ENCODE data around the gene ECPAS.
A peak's percentile ranks its signal among the peaks of the same experiment; 100 is the strongest.
"Not testable (repeated sequence)": the region's sequence is repeated elsewhere in the genome, so short reads cannot be mapped to it uniquely, and the experiment has no call there.

The ECPAS gene

DNA sequence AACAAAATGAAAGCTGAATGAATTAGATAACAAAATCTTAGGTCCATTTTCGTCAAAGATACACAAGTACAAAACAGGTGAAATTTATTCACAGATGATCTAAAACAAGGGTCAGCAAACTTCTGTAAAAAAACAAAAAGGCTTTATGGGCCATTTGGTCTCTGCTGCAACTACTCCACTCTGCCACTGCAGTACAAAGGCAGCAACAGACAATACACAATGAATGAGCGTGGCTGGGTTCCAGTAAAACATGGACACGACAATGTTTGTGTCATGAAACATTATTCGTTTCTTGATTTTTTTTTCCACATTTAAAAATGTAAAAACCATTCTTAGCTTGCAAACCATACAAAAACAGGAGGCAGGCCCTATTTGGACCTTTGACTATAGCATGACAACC, 71.9 kb downstream of the ECPAS start:
- no peak for DNase-seq

- DNase-seq: no peak
These were observed 72.9 kb downstream of the ECPAS start for GRCh38 chr9:111411266-111411665.

GRCh38 chr9:111407813-111408212, 76.4 kb downstream of the ECPAS start:
- DNase-seq: no peak

- DNase-seq: no peak
These were observed 78.5 kb downstream of the ECPAS start for GRCh38 chr9:111405701-111406100.

- DNase-seq: not testable (repeated sequence)
These were observed 82.7 kb downstream of the ECPAS start for GRCh38 chr9:111401486-111401885.

GRCh38 chr9:111400564-111400898, 83.7 kb downstream of the ECPAS start:
- no peak for DNase-seq

- no peak for DNase-seq
These were observed 84.2 kb downstream of the ECPAS start for GRCh38 chr9:111399772-111400563.

DNA sequence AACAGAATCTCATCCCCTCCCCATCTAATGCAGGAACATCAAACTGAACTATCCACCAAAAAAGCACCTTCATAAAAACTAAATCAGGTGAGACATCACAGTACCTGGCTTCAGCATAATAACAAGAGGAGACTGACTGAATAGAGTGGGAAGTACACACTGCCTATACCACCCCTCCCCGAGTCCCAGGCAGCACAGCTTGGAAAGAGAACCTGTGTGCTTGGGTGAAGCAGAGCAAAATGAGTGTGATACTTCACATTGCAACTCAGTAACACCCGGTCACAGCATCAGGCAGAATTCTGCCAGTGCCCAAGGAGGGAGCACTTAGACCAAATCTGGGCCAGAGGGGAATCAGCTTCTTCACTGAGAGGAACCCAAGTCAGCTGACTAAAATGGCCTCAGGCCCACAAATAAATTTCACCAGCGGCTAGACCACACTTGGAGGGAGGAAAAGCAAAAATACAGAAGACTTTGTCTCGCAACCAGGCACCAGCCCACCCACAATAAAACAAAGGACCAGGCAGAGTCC, 84.9 kb downstream of the ECPAS start:
- DNase-seq: no peak

GRCh38 chr9:111393971-111394370, 90.2 kb downstream of the ECPAS start:
- DNase-seq: no peak

DNA sequence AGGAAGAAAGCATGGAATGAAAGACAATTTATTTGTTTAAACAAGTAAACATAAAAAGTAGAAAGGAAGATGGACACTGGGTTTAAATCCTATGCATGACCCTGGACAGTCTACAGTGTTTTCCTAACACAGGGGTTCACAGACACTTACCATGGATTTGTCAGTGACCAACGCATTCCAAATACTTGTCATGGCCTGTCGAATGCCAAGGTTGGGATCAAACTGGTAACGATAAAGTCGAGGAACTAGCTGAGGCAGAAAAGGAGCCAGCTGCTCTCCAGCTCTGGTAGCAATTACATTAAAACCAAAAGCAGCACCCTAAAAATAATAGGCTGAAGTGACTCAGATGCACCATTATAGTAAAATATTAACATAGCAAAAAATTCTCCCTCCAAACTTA, 94.8 kb downstream of the ECPAS start:
- no peak for DNase-seq

DNA sequence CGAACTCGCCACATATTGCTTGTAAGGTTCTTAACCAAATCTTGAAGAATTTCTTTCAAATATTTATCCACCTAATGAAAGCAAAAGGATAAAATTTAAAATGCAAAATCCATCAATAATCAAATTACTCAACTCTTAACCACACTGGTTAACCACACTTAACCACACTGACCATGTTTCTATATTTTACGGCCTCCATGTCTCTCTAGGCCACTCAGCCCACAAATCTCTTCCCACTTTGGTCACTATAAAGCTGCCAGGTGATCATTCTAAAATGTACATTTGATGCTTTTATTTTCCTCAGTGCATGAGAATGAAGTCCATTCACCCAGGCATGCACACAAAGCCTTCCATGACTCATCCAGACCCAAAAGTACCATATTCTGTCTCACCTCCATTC, 97.8 kb downstream of the ECPAS start:
- DNase-seq: peak; percentile 56

DNA sequence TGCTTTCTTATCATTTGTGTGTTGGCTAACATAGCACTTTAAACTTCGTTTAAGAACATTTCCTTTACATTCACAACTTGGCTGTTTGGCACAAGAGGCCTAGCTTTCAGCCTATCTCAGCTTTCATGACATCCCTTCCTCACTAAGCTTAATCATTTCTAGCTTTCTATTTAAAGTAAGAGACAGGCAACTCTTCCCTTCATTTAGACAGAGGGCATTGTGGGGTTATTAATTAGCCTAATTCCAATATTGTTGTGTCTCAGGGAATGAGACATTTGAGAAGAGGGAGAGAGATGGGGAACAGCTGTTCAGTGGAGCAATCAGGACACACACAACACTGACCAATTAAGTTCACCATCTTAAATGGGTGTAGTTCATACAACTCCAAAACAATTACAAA, 103.2 kb downstream of the ECPAS start:
- DNase-seq: no peak

GRCh38 chr9:111375817-111376564, 108.2 kb downstream of the ECPAS start:
- no peak for DNase-seq

GRCh38 chr9:111375062-111375461, 109.1 kb downstream of the ECPAS start:
- DNase-seq: no peak

GRCh38 chr9:111372297-111372696, 111.9 kb downstream of the ECPAS start:
- DNase-seq: no peak

- no peak for DNase-seq
These were observed 117.2 kb downstream of the ECPAS start for GRCh38 chr9:111366978-111367377.

DNA sequence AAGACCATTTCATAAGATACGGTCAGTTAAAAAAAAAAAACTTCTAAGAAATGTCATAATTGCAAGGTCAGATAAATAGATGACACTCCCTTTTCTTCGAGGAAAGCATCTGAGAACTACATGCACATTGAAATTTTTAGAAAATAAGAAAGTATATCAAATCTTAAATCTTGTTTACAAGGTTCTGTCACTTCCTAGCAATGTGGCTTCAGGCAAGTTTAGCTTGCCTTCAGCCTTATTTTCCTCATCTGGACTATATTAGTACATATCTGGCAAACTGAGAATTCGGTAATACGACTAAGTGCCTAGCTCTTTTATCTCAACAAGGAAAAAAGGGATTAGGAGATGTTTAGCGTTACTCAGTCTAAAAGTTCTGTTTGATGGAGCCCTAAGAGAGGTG, 121.7 kb downstream of the ECPAS start:
- no peak for DNase-seq

- DNase-seq: no peak
These were observed 123.3 kb downstream of the ECPAS start for GRCh38 chr9:111360881-111361280.

DNA sequence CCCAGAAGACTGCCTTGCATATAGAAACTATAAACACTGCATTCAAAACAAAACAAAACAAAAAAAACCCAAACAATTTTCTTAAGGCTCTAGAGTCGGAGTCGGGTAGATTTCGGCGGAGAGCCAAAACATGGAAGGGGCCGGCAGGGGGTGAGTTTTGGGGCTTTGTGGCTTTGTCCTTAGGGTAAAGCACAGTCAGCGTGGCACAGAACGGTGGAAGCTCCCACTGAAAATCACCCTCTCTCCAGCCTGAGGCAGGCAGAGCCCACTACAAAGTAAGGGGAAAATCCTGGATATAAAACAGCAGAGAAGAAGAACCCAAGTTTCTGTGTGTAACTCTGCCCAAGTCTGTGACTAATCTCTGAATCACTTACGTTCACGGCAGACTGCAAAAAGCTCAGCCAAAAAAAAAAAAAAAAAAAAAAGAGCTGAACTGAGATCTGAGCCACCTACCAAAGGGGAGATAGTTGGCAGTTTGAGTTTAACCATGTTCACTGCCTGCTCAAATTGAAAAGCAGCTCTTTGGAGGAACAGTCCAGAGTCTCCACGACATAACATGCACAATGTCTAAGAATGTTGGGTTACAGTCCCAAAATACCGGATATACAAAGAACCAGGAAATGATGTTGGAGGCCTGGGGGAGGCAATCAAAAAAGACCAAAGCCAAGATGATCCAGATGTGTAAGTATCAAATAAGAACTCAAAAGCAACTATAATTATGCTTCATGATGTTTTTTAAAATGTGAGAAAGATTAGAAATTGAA, 127.5 kb downstream of the ECPAS start:
- DNase-seq: peak; percentile 17

GRCh38 chr9:111352545-111352944, 131.6 kb downstream of the ECPAS start:
- DNase-seq: no peak

- DNase-seq: no peak
These were observed 133.6 kb downstream of the ECPAS start for GRCh38 chr9:111350556-111350955.

- no peak for DNase-seq
These were observed 134.4 kb downstream of the ECPAS start for GRCh38 chr9:111349766-111350165.

DNA sequence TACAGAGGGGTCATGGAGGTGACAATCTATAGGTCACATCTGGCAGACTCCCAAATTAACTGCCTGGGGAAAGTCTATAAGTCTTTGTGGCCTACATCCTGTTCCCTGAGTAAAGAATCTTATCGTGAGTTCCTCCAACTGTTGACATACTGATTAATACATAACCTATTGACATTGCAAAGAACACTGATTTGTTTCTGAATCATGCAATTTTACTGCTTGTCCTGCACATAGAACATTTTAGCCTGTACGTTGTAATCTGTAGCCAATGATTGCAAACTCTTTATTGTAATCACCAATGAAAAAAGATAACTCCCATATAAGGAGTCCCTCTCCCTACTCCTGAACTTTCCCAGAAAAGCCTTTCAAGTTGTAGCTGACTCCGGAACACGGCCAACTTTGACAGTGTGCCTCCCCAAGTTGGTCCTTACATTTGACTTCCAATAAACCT, 135.3 kb downstream of the ECPAS start:
- no peak for DNase-seq
